ENCODE measurements around the gene PRELID3B. TPM values are rescaled to one million over a fixed set of nuclear protein-coding genes. Genes with fewer than 3 reads are reported as not detected.

The PRELID3B gene
- total RNA-seq, 4 donors from 2014 or later = 25.4 to 42.2 (median 32.8) TPM

DNA sequence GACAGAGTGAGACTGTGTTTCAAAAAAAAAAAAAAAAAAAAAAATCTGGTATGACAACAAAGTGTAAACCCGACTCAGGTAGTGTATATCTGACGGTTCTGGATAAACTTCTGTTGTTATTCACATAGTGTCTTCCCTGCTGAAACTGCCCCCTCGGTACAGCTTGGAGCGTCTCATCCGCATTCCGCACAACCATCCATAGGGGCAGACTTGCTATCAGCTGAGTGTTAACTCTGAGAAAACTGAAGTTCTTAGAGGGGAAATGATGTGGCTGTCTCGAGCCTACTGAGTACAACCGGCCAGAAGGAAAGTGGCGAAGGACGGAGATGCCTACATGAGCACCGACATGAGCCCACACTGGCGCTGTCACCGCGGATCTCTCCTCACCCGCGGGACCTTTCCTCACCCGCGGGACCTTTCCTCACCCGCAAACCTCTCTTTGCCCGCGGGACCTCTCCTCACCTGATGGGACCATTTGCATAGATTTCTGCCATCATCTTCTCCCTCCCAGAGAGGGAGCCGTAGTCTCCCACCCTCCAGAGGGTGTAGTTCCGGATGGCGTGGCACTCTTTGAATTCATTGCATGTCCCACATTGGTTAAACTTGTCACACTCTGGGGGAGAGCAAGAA lies 45.3 kb downstream of the PRELID3B start:
- Histone ChIP-seq H3K4me3 (no peak overlapping the region), H3K4me1 (no peaks in the 10 kb centered on the region), H3K27ac (no peak overlapping the region), H3K9me3 (no peaks in the 10 kb centered on the region), H3K27me3 (no peaks in the 10 kb centered on the region), H3K36me3 (peaks cover 92% of the 10 kb centered on the region)
- TF ChIP-seq POLR2AphosphoS5 (IDR thresholded peaks at IDR 0.05) (no peak), POLR2A (IDR thresholded peaks at IDR 0.05) (no peak), EP300 (IDR thresholded peaks at IDR 0.05) (no peak)
- TF ChIP-seq, protein P1, sequence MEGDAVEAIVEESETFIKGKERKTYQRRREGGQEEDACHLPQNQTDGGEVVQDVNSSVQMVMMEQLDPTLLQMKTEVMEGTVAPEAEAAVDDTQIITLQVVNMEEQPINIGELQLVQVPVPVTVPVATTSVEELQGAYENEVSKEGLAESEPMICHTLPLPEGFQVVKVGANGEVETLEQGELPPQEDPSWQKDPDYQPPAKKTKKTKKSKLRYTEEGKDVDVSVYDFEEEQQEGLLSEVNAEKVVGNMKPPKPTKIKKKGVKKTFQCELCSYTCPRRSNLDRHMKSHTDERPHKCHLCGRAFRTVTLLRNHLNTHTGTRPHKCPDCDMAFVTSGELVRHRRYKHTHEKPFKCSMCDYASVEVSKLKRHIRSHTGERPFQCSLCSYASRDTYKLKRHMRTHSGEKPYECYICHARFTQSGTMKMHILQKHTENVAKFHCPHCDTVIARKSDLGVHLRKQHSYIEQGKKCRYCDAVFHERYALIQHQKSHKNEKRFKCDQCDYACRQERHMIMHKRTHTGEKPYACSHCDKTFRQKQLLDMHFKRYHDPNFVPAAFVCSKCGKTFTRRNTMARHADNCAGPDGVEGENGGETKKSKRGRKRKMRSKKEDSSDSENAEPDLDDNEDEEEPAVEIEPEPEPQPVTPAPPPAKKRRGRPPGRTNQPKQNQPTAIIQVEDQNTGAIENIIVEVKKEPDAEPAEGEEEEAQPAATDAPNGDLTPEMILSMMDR (IDR thresholded peaks at IDR 0.05) = no peak
- no peak for DNase-seq (ENCODE audit: low spot score in 2 of 2)
- 92% methylated on average over 24 of the region's 24 CpGs for WGBS

GRCh38 chr20:58996226-58996611 lies 46.4 kb downstream of the PRELID3B start:
- TF ChIP-seq POLR2AphosphoS5 (IDR thresholded peaks at IDR 0.05) = no peak
- TF ChIP-seq, protein P1 (IDR thresholded peaks at IDR 0.05) = no peak
- TF ChIP-seq POLR2A (IDR thresholded peaks at IDR 0.05) = no peak
- no peak for TF ChIP-seq EP300 (IDR thresholded peaks at IDR 0.05)
- no peaks in the 10 kb centered on the region for H3K9me3 ChIP-seq
- no peak overlapping the region for H3K27ac ChIP-seq
- H3K4me1 ChIP-seq = no peaks in the 10 kb centered on the region
- WGBS = 90% methylated on average over 12 of the region's 12 CpGs
- peaks cover 95% of the 10 kb centered on the region for H3K36me3 ChIP-seq
- H3K4me3 ChIP-seq = no peak overlapping the region
- DNase-seq (ENCODE audit: low spot score in 2 of 2) = no peak
- no peaks in the 10 kb centered on the region for H3K27me3 ChIP-seq

DNA sequence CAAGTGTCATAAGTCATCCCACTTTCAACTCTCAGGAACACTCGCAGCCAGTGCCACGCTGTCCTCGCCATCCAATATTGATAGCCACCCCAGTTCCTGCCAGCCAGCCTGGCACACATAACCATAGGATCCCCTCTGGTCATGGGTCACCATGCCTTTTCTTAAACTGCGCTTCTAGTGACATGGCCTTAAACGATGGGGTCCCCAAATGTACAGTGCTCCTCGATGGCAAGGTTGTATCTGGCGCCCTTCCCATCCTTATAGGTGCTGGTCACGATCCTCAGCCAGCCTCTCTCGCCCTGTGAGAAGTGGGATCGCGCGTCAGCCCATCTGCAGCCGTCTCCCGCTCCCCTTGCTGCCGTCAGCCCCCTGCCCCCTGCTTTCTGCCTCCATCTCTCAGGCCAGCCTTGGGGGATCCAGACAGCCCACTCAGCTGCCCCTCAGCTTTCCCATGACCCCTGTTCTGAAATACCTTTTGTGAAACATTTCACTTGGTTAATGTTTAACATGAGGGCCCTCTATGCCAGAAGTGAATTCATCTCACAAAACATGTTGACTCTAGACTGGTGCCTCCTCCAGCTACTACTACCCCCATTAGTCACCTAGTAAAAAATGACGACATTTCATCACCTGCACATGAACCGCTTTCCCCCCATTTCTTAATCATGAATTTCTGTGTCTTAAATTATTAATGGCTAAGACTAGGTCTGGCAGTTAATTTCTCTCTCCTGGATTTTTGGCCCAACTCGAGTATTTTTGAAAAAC lies 46.9 kb downstream of the PRELID3B start:
- H3K9me3 ChIP-seq = no peaks in the 10 kb centered on the region
- no peaks in the 10 kb centered on the region for H3K4me1 ChIP-seq
- no peak overlapping the region for H3K4me3 ChIP-seq
- H3K36me3 ChIP-seq = peaks cover 95% of the 10 kb centered on the region
- TF ChIP-seq POLR2AphosphoS5 (IDR thresholded peaks at IDR 0.05) (no peak), EP300 (IDR thresholded peaks at IDR 0.05) (no peak), POLR2A (IDR thresholded peaks at IDR 0.05) (no peak)
- TF ChIP-seq, protein P1 (IDR thresholded peaks at IDR 0.05) = no peak
- WGBS = 92% methylated on average over 18 of the region's 18 CpGs
- no peaks in the 10 kb centered on the region for H3K27me3 ChIP-seq
- H3K27ac ChIP-seq = no peak overlapping the region
- no peak for DNase-seq (ENCODE audit: low spot score in 2 of 2)

- WGBS = 88% methylated on average over 17 of the region's 17 CpGs
- no peaks in the 10 kb centered on the region for H3K27me3 ChIP-seq
- no peaks in the 10 kb centered on the region for H3K9me3 ChIP-seq
- no peak overlapping the region for H3K27ac ChIP-seq
- H3K36me3 ChIP-seq = peaks cover 97% of the 10 kb centered on the region
- no peak overlapping the region for H3K4me3 ChIP-seq
- peak in 1 of 2 donors; percentile 17 for DNase-seq (ENCODE audit: low spot score in 2 of 2)
- no peak for TF ChIP-seq POLR2A (IDR thresholded peaks at IDR 0.05)
- no peak for TF ChIP-seq EP300 (IDR thresholded peaks at IDR 0.05)
- TF ChIP-seq, protein P1 (IDR thresholded peaks at IDR 0.05) = no peak
- no peak for TF ChIP-seq POLR2AphosphoS5 (IDR thresholded peaks at IDR 0.05)
- H3K4me1 ChIP-seq = no peaks in the 10 kb centered on the region
Measured at GRCh38 chr20:58994390-58995159, 48.0 kb downstream of the PRELID3B start.

Measured in suprapubic skin (tissue), 4 donors.